Measurements from ENCODE around the gene LRRC1.

- TF ChIP-seq YY1 (IDR thresholded peaks at IDR 0.05) (no peak), REST (IDR thresholded peaks at IDR 0.05) (no peak), TAF1 (conservative IDR thresholded peaks at IDR 0.05) (no peak), CTCF (IDR thresholded peaks at IDR 0.05; ENCODE audit: low read depth, low read length, missing input control) (no peak)
Measured at GRCh38 chr6:53809691-53810090, 14.9 kb downstream of the LRRC1 start.

All from liver (tissue), 3 donors.